PFSK-1 (cell line): ENCODE data around the gene ACSF2.

Experiments
- POLR2AphosphoS5 ChIP-seq: IDR thresholded peaks from 2 replicates; pipeline ENCODE4 v1.6.1; 2012; ENCODE audit warnings: low read depth, mild to moderate bottlenecking, control low read depth, low read length, moderate library complexity
- TAF1 ChIP-seq: IDR thresholded peaks from 2 replicates; pipeline ENCODE4 v1.6.1; 2012; ENCODE audit warnings: low read length, control low read depth, borderline replicate concordance; ENCODE audit not compliant: insufficient read depth
- TF ChIP-seq, protein P1 (sequence below), 2 experiments: IDR thresholded peaks; 2 replicates each; pipeline versions ENCODE4 v1.6.1 to v1.8.0; 2011 to 2012; ENCODE audit warnings: low read depth in 2 of 2, low read length in 2 of 2, control low read depth in 1 of 2, inconsistent platforms in 1 of 2, mild to moderate bottlenecking in 1 of 2, moderate library complexity in 1 of 2; ENCODE audit not compliant: insufficient read depth in 1 of 2

GRCh38 chr17:50388728-50389127 is 37.3 kb upstream of the ACSF2 start:
- TF ChIP-seq POLR2AphosphoS5: no peak
- TF ChIP-seq TAF1: no peak
- TF ChIP-seq, protein P1, sequence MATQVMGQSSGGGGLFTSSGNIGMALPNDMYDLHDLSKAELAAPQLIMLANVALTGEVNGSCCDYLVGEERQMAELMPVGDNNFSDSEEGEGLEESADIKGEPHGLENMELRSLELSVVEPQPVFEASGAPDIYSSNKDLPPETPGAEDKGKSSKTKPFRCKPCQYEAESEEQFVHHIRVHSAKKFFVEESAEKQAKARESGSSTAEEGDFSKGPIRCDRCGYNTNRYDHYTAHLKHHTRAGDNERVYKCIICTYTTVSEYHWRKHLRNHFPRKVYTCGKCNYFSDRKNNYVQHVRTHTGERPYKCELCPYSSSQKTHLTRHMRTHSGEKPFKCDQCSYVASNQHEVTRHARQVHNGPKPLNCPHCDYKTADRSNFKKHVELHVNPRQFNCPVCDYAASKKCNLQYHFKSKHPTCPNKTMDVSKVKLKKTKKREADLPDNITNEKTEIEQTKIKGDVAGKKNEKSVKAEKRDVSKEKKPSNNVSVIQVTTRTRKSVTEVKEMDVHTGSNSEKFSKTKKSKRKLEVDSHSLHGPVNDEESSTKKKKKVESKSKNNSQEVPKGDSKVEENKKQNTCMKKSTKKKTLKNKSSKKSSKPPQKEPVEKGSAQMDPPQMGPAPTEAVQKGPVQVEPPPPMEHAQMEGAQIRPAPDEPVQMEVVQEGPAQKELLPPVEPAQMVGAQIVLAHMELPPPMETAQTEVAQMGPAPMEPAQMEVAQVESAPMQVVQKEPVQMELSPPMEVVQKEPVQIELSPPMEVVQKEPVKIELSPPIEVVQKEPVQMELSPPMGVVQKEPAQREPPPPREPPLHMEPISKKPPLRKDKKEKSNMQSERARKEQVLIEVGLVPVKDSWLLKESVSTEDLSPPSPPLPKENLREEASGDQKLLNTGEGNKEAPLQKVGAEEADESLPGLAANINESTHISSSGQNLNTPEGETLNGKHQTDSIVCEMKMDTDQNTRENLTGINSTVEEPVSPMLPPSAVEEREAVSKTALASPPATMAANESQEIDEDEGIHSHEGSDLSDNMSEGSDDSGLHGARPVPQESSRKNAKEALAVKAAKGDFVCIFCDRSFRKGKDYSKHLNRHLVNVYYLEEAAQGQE (IDR thresholded peaks at IDR 0.05; ENCODE audit: insufficient read depth in 1 of 2, low read depth in 2 of 2, low read length in 2 of 2): no peak
